Esophagus muscularis mucosa (tissue), 3 donors: ENCODE results near the gene CLDN24.

Experiments used
- POLR2A ChIP-seq: fragments of 450-650 bp; IDR thresholded peaks from one replicate; pipeline ENCODE4 v1.6.1; 2017; ENCODE audit warnings: antibody characterized with exemption, moderate library complexity, mild to moderate bottlenecking, low read depth
- TF ChIP-seq, protein P1 (sequence below), 3 experiments: fragments of 200-600 bp in 2 of 3; fragments of 450-650 bp in 1 of 3; sonication (generic) in 2 of 3; IDR thresholded peaks; one replicate each; pipeline ENCODE4 v1.5.1; 2017 to 2019; ENCODE audit warnings: antibody characterized with exemption in 3 of 3, mild to moderate bottlenecking in 2 of 3, moderate library complexity in 1 of 3

DNA sequence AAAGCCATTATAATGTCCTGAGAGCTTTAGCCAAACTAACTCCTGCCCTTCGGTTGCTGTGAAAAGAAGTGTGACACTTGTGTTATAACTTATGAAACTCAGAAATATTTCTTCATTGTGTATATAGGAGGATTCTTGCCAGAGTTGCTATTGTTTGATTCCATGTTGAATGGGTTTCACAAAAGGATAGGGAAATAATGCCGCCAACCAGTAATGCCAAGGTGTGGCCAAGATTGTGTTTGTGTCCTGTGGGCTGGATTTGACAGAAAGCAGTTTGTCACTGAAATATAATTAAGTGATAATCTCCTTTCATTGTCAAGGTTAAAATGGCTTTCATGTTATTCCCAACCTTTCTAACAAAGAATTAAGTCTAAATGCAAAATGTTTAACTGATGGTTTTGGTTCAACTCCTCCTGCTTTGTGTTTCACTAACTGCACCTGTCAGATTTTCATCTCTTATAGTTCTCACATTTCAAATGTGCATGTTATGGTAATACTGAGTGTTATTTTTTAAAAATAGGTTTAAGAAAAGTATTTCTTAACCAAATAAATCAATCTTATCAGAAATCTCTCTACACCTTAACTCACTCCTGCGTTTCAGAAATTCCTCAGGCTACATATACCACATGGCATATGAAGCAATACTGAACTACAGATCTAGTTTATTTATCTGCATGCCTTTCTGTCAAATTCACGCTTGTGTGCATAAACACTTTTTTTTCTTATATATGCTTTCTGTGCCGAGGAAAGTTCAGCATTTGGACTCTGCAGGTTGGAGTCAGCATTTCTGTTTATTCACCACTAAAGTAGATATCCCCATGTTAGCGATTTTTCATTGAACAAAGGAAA is 1.8 kb downstream of the CLDN24 start, which contains the start of gene CLDN22:
- TF ChIP-seq, protein P1, sequence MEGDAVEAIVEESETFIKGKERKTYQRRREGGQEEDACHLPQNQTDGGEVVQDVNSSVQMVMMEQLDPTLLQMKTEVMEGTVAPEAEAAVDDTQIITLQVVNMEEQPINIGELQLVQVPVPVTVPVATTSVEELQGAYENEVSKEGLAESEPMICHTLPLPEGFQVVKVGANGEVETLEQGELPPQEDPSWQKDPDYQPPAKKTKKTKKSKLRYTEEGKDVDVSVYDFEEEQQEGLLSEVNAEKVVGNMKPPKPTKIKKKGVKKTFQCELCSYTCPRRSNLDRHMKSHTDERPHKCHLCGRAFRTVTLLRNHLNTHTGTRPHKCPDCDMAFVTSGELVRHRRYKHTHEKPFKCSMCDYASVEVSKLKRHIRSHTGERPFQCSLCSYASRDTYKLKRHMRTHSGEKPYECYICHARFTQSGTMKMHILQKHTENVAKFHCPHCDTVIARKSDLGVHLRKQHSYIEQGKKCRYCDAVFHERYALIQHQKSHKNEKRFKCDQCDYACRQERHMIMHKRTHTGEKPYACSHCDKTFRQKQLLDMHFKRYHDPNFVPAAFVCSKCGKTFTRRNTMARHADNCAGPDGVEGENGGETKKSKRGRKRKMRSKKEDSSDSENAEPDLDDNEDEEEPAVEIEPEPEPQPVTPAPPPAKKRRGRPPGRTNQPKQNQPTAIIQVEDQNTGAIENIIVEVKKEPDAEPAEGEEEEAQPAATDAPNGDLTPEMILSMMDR (IDR thresholded peaks at IDR 0.05) = no peak
- TF ChIP-seq POLR2A = no peak
